GM12874 (cell line): Measurements from ENCODE around the gene INSL3.

ENCODE experiments used
- TF ChIP-seq, protein P1 (sequence below): IDR thresholded peaks from 2 replicates; pipeline ENCODE4 v1.5.1; 2011; ENCODE audit warnings: low read depth, mild to moderate bottlenecking, control low read depth, low read length, moderate library complexity; ENCODE audit not compliant: insufficient read depth

Gene INSL3

DNA sequence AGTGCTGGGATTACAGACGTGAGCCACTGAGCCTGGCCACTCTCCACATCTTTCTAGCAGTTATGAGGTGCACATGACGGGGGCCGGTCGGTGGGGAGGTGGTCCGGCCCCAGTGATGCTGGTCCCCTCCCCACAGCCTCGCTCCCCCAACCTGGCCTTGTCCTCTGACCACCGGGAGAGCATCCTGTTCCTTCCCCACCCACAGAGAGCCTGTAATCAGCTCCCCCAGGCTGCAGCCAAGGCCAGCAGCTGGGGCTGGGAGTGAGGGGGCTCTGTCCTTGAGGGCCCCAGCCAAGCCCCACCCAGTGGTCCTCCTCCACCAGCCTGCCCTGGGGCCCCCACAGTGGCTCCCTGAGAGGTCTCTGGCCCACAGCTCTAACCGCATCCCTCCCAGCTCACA is 3.0 kb upstream of the INSL3 start:
- TF ChIP-seq, protein P1, sequence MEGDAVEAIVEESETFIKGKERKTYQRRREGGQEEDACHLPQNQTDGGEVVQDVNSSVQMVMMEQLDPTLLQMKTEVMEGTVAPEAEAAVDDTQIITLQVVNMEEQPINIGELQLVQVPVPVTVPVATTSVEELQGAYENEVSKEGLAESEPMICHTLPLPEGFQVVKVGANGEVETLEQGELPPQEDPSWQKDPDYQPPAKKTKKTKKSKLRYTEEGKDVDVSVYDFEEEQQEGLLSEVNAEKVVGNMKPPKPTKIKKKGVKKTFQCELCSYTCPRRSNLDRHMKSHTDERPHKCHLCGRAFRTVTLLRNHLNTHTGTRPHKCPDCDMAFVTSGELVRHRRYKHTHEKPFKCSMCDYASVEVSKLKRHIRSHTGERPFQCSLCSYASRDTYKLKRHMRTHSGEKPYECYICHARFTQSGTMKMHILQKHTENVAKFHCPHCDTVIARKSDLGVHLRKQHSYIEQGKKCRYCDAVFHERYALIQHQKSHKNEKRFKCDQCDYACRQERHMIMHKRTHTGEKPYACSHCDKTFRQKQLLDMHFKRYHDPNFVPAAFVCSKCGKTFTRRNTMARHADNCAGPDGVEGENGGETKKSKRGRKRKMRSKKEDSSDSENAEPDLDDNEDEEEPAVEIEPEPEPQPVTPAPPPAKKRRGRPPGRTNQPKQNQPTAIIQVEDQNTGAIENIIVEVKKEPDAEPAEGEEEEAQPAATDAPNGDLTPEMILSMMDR: no peak

DNA sequence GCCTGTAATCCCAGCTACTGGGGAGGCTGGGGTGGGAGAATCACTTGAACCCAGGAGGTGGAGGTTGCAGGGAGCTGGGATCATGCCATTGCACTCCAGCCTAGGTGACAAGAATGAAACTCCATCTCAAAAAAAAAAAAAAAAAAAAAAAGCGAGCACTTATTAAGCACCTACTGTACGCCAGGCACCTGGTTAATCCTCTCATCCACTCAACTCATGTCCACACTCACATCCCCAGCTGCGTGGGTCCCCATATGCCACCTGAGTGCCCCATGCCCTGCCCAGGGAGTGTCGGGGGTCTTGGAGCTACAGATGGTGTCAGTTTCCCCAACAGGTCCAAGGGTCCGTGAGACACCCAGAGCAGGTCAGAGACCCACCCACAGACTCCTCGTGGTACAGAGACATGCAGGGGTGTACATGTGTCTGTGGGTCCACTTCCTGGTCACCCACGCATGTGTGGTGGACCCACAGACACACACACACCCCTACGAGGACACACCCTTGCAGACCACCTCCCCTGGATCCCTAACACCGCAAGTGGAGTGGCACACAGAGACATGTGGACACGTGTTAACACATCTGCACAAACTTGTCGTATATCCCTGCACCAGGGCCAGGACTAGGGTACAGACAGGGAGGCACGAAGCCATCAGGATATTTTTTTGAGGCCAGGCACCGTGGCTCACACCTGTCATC is 3.5 kb downstream of the INSL3 start:
- TF ChIP-seq, protein P1: no peak

DNA sequence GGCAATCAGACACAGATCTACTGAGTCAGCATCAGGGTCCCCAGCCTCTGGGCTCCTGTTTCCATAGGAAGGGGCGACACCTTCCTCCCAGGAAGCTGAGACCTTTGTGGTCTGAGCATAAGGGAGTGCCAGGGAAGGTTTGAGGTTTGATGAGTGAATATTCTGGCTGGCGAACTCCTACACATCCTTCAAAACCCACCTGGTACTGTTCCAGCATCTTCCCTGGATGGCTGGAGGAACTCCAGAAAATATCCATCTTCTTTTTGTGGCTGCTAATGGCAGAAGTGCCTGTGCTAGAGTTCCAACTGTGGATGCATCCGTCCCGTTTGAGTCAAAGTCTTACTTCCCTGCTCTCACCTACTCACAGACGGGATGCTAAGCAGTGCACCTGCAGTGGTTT is 9.2 kb downstream of the INSL3 start:
- TF ChIP-seq, protein P1: no peak

DNA sequence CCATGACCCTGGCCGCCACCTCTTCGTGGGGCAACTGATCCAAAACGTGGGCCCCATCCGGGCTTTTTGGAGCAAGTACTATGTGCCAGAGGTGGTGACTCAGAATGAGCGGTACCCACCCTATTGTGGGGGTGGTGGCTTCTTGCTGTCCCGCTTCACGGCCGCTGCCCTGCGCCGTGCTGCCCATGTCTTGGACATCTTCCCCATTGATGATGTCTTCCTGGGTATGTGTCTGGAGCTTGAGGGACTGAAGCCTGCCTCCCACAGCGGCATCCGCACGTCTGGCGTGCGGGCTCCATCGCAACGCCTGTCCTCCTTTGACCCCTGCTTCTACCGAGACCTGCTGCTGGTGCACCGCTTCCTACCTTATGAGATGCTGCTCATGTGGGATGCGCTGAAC is 9.6 kb downstream of the INSL3 start:
- TF ChIP-seq, protein P1: no peak

DNA sequence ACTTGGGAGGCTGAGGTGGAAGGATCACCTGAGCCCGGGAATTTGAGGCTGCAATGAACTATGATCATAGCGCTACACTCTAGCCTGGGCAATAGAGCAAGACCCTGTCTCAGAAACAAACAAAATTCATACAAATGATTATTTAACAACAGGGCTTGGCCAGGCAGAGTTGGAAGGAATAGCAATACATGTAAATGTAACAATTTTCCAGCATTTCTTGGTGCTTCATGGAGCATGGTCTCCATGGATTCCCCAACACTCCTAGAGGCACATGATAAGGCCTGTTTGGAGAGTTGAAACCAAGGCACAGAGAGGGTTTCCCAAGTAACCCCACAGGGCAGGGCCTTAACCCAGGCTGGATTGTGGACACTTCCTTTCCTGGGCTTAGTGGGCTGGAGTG is 10.2 kb downstream of the INSL3 start:
- TF ChIP-seq, protein P1: no peak

DNA sequence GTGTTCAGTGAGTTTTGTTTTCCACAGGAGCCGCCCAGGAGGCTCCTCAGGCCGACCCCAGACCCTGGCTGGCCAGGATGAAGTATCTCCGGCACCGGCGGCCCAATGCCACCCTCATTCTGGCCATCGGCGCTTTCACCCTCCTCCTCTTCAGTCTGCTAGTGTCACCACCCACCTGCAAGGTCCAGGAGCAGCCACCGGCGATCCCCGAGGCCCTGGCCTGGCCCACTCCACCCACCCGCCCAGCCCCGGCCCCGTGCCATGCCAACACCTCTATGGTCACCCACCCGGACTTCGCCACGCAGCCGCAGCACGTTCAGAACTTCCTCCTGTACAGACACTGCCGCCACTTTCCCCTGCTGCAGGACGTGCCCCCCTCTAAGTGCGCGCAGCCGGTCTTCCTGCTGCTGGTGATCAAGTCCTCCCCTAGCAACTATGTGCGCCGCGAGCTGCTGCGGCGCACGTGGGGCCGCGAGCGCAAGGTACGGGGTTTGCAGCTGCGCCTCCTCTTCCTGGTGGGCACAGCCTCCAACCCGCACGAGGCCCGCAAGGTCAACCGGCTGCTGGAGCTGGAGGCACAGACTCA is 13.5 kb downstream of the INSL3 start:
- TF ChIP-seq, protein P1: no peak

DNA sequence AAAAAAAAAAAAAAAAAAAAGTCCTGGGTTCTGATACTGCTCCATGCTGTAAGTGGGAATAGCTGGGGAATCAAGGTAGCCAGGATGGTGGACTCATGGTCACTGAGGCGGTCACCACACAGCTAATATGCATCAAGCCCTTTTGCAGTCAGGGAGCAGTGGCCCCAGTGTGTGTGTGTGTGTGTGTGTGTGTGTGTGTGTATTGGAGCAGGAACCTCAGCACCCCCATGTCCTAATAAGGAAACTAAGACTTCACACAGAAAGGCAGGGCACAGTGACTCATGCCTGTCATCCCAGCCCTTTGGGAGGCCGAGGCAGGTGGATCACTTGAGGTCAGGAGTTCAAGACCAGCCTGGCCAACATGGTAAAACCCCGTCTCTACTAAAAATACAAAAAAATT is 14.4 kb downstream of the INSL3 start:
- TF ChIP-seq, protein P1: no peak

DNA sequence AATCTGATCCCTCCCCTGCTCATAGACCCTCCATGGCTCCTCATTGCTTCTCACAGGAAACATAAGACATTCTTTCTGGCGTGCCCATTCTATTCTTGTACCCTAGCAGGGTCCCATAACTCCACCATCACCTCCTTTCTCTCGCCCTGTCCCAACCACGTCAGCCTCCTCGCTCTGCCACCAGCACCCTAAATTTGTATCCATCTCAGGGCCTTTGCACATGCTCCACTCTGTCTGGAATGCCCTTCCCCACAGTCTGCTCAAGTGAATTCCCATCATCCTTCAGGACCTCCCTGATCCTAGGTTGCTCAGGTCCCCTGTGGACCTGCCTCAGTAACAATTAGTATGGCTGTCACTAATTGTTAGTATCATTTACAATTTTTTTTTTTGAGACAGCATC is 15.9 kb downstream of the INSL3 start:
- TF ChIP-seq, protein P1: no peak
